Stimulated activated CD4-positive, alpha-beta T cell treated with anti-CD3 and anti-CD28 coated beads, TNF-alpha, amount 100 ng/mL, for 24 hours (primary cell): ENCODE measurements around the gene BAD.
A peak's percentile ranks its signal among the peaks of the same experiment; 100 is the strongest.

Source experiments
- DNase-seq, 3 experiments: peaks; one replicate each; pipeline ENCODE4 v3.0.0-alpha.2; 2020; ENCODE audit warnings: low read depth in 3 of 3

BAD gene

DNA sequence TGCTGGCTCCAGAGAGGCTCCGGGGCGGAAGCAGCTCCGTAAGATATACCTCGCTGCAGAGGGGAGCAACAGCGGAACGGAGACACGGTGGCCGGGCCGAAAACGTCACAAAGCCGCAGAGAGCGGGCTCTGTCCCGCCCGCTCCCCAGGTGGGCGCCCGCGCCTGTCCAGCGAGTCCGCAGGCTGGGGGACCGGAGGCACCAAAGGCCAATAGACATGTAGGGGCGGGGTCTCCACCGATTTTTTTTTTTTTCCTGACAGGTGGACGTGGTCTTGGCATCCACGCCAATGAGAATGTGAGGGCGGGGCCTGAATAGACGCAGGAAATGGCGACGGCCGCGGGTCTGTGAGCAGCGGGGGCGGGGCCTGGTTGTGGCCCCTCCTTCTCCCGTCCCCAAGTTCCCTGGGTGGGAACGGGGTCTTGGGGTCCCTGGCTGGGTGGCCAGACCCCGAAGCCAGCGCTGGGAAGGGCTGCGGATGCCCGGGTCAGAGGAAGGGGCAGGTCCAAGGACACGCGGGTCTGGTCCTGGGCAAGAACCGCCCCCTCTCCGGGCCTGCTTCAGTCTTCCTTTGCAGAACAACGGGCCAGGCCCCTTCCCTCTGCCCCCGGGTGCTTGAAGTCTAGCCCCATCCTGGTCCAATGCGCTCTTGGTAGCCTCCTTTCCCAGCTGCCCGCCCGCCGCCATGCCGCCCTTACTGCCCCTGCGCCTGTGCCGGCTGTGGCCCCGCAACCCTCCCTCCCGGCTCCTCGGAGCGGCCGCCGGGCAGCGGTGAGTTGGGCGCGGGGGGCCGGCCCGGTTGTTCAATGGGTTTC lies 54.1 kb downstream of the BAD start, which contains the start of gene DNAJC4:
TSS of gene DNAJC4 (plus strand) at position 378 of the 814 bp plus-strand sequence. CDS start at position 685, 307 bp downstream.
- DNase-seq, result peak; percentile 74 to 90 (median 75)

DNA sequence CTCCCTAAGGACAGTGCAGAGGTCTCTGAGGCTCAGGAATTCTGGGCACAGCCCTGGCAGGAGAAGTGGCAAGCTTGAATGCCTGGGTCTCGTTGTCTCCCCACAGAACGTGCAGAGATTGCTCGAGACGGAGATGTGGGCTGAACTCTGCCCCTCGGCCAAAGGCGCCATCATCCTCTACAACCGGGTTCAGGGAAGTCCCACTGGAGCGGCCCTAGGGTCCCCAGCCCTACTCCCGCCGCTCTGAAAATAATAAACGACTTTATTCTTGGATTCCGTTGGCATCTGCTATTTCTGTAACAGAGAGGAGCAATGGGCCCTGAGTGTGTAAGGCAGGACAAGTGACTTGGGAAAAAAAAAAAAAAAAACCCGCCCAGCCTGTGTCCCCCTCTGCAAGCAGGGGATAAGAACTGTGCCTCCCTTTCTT lies 54.7 kb downstream of the BAD start:
- no peak for DNase-seq

- no peak for DNase-seq
Measured at GRCh38 chr11:64229090-64229743, 55.2 kb downstream of the BAD start.

- DNase-seq, result no peak
Measured at GRCh38 chr11:64227405-64227956, 57.0 kb downstream of the BAD start.

GRCh38 chr11:64226507-64227051 lies 57.9 kb downstream of the BAD start:
- peak in 1 of 3 experiments; percentile 72 for DNase-seq

DNA sequence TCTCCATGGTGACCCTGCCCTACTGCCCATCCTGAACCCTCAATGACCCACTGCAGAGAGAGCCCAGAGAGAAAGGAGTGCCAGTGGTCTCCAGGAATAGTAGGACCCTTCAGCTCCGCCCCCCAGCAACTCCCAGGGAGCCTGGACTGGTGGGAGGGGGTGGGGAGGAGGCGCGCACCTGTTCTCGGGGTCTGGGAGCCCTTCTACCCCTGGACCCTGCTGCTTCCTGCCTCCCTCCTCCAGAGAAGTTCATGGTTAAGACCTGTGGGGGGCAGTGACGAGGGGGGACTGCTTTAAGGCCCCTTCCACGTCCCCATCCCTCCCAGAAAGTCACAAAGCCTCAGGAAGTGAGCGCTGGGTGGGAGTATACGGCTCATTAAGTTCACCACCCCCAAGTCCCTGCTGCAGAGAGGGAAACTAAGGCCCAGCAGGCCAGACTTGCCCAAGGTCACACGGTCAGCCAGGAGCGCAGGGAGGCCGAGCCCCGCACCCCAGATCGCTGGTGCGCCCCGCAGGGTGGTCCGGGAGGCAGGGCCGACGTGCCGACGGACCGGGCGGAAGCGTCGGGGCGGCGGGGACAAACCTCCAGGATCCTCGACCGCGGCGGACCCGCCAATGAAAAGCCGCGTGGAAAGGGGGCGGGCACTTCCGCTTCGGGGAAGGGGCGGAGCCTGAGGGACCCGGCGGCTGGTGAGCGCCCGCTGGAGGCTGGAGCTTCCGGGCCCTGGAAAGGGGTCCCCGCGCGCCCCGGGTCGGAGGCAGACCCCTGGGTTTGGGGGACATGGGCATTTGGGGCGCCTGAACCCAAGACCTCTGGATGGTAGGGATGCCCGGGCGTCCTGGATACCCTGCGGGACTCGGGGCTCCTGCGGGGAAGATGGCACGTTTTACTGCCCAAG lies 58.6 kb downstream of the BAD start, which contains the start of the genes NUDT22 and TRPT1:
TSS of gene NUDT22 (plus strand) at position 667 of the 899 bp plus-strand sequence. CDS start 379 bp downstream, outside the sequence.
TSS of gene TRPT1 (minus strand) at position 579 of the 899 bp plus-strand sequence. CDS start at position 253, 326 bp downstream.
- peak; percentile 86 to 96 (median 89) for DNase-seq

- DNase-seq, result no peak
Measured at GRCh38 chr11:64224891-64225607, 59.4 kb downstream of the BAD start.

GRCh38 chr11:64224151-64224890 lies 60.1 kb downstream of the BAD start:
- DNase-seq, result no peak

GRCh38 chr11:64223001-64223651 lies 61.3 kb downstream of the BAD start:
- DNase-seq, result no peak

GRCh38 chr11:64222651-64223000 lies 61.8 kb downstream of the BAD start:
- no peak for DNase-seq

GRCh38 chr11:64220798-64221197 lies 63.7 kb downstream of the BAD start:
- DNase-seq, result no peak

GRCh38 chr11:64220271-64220670 lies 64.2 kb downstream of the BAD start:
- no peak for DNase-seq
